HK-2 (cell line): Measurements from ENCODE around the gene TMEM14C.

ENCODE experiments used
- DNase-seq: peaks from one replicate; pipeline ENCODE4 v3.0.0-alpha.2; 2018; ENCODE audit not compliant: unreplicated experiment

The TMEM14C gene

GRCh38 chr6:10722820-10723566 lies at the start of gene TMEM14C:
Gene TMEM14C, plus strand, starts transcription at chr6:10723070. Its CDS starts 1,544 bp downstream, at chr6:10724614.
- peak; percentile 98 for DNase-seq

- DNase-seq = no peak
Observed at GRCh38 chr6:10676403-10676802, 46.5 kb upstream of the TMEM14C start.

- no peak for DNase-seq
Observed at GRCh38 chr6:10678456-10678855, 44.4 kb upstream of the TMEM14C start.

GRCh38 chr6:10681795-10682194 lies 41.1 kb upstream of the TMEM14C start:
- no peak for DNase-seq

GRCh38 chr6:10682355-10682988 lies 40.4 kb upstream of the TMEM14C start:
- DNase-seq = no peak

- no peak for DNase-seq
Observed at GRCh38 chr6:10684618-10685017, 38.3 kb upstream of the TMEM14C start.

- DNase-seq = no peak
Observed at GRCh38 chr6:10685092-10685915, 37.6 kb upstream of the TMEM14C start.

GRCh38 chr6:10686901-10687300 lies 36.0 kb upstream of the TMEM14C start:
- DNase-seq = no peak

- no peak for DNase-seq
Observed at GRCh38 chr6:10687582-10687981, 35.3 kb upstream of the TMEM14C start.

DNA sequence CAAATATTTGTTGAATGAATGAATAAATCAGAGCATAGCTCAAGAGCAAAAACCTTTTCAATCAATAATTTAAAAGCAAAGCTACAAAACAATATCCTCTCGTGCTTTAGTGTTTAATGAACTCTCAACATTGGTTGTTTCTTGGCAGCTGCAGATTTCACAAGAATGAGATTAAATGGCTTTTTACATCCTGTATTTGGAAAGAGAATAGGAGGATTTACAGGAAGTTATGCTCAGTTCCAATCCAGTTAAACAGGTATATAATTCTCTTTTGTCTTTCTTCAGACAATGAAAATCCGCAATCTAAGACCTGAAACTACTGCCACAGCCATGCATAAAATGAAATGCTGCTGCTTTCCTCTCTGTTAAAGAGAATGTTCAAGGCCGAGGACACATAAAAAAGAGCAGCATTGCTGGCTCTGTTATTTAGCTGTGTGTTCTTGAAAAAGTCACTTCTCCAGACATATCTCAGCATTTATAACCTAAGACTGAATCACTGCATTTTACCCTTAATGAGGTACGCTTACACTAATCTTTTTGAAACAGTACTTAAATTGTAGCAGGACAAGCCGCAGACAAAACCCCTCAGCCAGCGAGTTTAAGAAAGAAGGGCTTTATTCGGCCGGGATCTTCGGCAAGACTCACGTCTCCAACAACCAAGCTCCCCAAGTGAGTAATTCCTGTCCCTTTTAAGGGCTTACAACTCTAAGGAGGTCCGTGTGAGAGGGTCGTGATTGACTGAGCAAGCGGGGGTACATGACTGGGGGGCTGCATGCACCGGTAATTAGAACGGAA lies 32.0 kb upstream of the TMEM14C start:
- no peak for DNase-seq

DNA sequence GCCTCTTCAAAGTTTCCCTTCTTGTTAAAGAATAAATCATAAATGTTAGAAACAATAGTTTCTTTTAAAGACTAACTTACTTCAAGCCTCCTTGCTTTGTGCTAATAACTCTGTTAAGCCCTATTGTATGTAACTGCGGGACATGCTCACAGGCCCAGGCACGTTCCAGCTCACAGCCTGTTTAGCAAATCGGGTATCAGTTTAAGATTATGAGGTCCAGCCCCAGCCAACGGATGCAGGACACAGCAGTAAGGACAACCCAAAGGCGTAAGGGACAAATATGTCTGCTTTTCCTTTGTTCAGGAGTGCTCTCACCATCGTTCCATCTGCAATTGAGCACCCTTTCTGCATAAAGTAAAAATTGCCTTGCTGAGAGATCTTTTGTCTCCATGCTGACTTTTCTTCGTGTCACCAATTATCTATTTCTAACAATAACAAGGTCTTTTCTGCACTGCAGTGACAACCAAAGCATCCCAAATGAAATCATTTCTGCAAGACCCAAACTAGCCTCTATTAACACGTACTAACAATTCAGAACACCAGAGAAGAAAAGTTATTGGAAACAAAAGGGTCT lies 29.8 kb upstream of the TMEM14C start:
- no peak for DNase-seq

GRCh38 chr6:10694302-10695085 lies 28.4 kb upstream of the TMEM14C start, which contains the start of the genes C6orf52 and PAK1IP1:
Gene C6orf52, minus strand, starts transcription at chr6:10694616. Its CDS starts 7,066 bp downstream, at chr6:10687550.
Gene PAK1IP1, plus strand, starts transcription at chr6:10694972. Its CDS starts 14 bp downstream, at chr6:10694986.
- peak; percentile 91 for DNase-seq

- no peak for DNase-seq
Observed at GRCh38 chr6:10695086-10695657, 27.7 kb upstream of the TMEM14C start.

DNA sequence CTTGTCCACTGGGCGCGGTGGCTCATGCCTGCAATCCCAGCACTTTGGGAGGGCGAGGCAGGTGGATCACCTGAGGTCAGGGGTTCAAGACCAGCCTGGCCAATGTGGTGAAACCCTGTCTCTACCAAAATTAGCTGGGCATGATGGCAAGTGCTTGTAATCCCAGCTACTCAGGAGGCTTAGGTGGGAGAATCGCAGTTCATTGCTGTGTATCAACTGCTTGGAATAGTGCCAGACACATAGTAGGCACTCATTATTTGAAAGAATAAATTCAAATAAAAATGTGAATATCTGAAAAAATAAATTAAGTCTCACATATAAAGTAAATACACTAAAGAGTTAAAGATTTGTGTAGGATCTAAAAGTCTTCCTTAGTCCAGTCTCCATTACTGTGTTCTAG lies 26.2 kb upstream of the TMEM14C start:
- DNase-seq = no peak

DNA sequence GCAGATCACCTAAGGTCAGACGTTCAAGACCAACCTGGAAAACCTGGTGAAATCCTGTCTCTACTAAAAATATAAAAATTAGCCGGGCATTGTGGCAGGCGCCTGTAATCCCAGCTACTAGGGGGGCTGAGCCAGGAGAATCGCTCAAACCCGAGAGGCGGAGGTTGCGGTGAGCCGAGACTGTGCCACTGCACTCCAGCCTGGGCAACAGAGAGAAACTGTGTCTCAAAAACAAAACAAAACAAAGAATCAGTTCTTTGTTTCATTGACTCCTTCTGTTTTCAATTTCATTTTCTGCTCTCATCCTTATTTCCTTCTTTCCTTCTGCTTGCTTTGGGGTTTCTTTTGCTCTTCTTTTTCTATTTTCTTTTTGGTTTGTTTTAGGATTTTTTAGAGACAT lies 8.9 kb upstream of the TMEM14C start:
- DNase-seq = no peak

DNA sequence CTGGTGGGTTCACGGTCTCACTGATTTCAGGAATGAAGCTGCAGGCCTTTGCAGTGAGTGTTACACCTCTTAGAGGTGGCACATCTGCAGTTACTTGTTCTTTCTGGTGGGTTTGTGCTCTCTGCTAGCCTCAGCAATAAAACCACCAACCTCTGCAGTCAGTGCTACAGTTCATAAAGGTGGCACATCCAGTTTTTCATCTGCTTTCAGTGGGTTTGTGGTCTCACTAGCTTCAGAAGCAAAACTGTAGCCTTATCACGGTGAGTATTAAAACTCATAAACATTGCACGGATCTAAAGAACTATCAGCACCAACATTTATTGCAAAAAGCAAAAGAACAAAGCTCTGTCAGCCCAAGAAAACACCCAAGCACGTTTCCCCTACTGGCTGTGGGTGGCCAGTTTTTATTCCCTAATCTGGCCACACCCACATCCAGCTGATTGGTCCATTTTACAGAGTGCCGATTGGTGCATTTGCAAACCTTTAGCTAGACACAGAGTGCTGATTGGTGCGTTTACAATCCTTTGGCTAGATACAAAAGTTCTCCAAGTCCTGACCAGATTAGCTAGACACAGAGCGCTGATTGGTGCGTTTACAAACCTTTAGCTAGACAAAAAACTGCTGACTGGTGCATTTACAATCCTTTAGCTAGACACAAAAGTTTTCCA lies 3.4 kb upstream of the TMEM14C start:
- no peak for DNase-seq

DNA sequence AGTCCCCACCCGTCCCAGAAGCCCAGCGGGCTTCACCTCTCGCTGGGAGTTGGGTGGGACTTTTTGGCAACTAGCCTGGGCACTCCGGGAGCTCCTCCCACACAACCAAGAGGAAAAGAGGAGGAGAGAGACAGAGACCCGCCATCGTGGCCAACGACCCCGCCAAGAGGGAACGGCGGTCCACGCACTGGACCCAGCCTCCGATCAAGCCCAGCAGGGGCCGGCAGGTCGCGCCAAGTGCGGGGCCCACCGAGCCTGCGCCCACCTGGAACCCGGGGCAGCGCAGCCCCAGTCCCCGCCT lies 3.0 kb upstream of the TMEM14C start:
- no peak for DNase-seq

DNA sequence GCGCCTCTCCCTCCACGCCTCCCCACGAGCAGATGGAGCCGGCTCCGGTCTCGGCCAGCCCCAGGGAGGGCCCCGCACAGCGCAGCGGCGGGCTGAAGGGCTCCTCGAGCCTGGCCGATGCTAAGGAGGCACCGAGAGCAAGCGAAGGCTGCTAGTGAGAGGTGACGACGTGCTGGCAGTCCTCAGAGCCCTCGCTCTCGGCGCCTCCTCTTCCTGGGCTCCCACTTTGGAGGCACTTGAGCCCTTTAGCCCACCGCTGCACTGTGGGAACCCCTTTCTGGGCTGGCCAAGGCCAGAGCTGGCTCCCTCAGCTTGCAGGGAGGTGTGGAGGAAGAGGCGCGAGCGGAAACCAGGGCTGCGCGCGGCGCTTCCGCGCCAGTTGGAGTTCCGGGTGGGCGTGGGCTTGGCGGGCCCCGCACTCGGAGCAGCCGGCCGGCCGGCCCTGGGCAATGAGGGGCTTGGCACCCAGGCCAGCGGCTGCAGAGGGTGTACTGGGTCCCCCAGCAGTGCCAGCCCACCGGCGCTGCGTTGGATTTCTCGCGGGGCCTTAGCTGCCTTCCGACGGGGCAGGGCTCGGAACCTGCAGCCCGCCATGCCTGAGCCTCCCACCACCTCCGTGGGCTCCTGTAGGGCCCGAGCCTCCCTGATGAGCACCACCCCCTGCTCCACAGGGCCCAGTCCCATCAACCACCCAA lies 2.5 kb upstream of the TMEM14C start:
- no peak for DNase-seq
